OCI-M2 (cell line): ENCODE measurements around the gene CSMD2.

Source experiments
- DNase-seq: peaks from one replicate; lab custom pipeline; 2025; ENCODE audit not compliant: unreplicated experiment; lab: John Stamatoyannopoulos, UW

The CSMD2 gene

GRCh38 chr1:33623811-33624210 lies 541.2 kb downstream of the CSMD2 start:
- no peak for DNase-seq

DNA sequence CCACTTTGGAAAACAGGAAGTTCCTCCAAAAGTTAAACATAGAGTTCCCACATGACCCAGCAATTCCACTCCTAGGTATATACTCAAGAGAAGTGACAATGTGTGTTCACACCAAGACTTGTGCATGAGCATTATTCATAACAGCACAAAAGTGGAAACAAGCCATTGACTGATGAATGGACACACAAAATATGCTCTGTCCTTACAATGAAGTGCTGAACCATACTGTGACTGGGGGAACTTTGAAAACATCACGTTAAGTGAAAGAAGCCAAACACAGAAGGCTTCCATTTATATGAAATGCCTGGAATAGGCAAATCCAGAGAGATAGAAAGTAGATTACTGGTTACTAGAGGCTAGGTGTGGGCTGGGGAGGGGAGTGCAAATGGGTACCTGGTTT lies 542.3 kb downstream of the CSMD2 start:
- DNase-seq, result no peak

GRCh38 chr1:33618636-33619035 lies 546.4 kb downstream of the CSMD2 start:
- no peak for DNase-seq

GRCh38 chr1:33617451-33617850 lies 547.6 kb downstream of the CSMD2 start:
- DNase-seq, result no peak

DNA sequence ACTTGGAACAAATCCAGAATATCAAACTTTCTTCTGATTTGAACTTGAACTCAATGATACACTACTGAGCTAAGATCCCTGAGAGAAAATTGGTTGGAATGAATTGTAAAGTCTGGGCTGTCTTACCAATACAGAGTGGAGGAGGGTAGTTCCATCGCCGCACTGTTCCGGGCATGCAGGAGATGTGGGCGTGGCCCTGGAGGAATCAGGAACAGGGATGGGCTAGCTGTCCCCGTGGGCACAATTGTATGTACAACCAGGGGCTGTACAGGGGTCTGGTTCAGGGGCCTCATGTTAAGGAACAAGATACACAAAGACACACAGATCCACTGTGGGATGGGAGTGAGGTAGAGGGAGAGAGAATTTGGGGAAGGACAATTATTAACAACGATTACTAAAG lies 548.2 kb downstream of the CSMD2 start:
- no peak for DNase-seq

- no peak for DNase-seq
Measured at GRCh38 chr1:33615546-33615945, 549.5 kb downstream of the CSMD2 start.

GRCh38 chr1:33610864-33611455 lies 554.1 kb downstream of the CSMD2 start:
- no peak for DNase-seq

- no peak for DNase-seq
Measured at GRCh38 chr1:33610391-33610790, 554.6 kb downstream of the CSMD2 start.

GRCh38 chr1:33609739-33610138 lies 555.3 kb downstream of the CSMD2 start:
- no peak for DNase-seq

DNA sequence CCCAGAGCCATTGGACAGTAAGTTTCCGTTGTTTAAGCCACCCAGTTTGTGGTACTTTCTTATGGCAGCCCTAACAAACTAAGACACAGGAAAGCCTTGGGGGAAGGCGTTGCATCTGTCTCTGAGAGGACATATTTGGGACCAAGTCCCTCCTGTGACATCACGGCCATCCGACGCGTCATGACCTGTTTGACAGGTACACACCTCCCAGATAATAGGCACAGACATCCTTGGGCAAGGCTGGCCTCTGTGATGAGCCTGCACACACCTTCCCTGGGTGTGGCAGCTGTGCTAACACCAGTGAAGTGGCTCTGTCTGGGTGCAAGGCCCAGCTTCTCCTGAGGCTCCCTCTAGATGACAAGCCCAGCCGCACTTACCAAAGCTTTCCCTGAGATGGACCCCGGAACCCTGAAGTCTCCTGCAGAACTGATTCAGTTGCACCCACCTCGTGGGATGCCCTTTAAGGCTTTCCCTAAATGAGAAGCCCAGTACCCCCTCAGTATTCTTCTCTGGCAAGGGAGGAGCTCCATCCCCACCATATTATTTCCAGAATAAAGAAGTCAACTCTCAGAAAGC lies 556.1 kb downstream of the CSMD2 start:
- DNase-seq, result no peak

GRCh38 chr1:33607444-33608005 lies 557.5 kb downstream of the CSMD2 start:
- DNase-seq, result no peak

GRCh38 chr1:33606272-33606671 lies 558.8 kb downstream of the CSMD2 start:
- DNase-seq, result no peak

- no peak for DNase-seq
Measured at GRCh38 chr1:33602271-33602670, 562.8 kb downstream of the CSMD2 start.

DNA sequence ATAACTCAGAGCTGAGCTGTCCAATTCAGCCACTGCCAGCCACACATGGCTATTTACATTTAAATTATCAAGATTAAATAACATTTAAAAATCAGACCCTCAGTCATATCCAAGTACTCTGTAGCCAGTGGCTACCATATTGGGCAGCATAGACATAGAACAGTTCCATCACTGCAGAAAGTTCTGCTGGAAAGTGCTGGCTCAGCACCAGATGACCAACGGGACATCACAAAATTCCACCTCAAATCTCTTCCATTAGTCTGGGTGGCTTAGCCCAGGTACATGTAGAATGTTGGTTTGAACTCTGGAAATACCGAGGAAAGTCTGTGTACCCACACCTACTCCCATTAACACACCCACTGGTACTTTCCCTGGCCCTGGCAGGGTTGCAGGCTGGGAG lies 563.3 kb downstream of the CSMD2 start:
- no peak for DNase-seq

DNA sequence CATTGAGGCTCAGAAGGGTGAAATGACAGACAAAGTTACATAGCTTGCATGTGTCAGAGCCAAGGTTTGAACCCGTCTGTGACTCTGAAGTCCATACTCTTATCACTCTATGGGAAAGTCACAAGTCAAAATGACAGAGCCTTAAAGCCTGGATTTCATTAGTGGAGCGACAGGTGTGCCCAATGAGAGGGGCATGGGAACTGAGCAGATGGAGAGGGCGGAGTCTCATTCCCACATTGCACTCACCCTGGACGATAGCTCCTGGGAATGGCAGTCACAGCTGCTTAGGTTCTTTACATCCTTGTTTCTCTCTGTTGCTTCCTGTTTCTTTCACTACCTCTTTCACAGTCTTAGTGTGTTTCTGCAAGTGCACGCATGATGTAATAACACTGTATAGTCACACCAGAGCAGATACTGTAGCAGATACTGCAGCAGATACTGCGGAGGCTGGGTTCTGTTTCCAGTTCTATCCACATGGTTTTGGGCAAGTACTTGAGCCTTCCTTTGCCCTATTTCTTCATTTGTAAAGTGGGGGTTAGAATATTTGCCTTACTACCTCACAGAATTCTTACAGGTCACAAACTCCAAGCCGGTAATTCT lies 565.4 kb downstream of the CSMD2 start:
- no peak for DNase-seq

DNA sequence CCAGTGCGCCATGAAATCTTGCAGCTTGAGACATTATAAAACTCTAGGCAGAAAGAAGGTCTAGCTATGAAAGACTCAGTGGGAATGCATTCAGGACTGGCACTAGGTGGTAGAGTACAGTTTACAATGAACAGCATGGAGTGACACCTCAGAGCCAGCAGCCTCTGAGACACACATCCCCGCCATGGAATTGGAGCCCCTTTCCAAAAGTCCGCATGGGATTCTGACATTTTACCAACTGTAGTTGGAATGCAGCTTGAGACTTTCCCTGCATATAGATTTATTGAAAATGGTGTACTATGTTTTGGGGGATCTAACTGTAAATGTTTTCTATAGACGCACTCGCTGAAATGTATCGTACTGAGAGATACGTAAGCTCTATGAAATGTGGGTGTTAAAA lies 576.3 kb downstream of the CSMD2 start:
- no peak for DNase-seq

DNA sequence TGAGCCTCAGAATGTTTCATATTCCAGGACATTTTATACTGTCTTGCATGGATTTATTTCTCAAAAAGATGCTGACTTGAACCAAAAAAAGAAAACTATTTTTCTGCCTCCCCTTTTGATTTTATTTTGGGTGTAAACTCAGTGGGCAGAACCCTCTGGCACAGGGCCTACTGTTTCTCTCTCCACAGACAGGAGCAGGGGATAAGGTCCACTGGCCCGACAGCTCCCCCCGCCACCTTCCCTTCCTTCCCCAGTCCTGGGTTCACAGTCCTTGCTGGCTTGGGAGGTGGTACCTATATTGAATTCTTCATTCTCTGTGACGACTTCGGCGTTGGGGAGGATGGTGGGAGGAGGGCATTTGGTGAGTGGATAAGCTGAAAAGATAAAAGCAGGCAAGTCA lies 578.2 kb downstream of the CSMD2 start:
- no peak for DNase-seq

DNA sequence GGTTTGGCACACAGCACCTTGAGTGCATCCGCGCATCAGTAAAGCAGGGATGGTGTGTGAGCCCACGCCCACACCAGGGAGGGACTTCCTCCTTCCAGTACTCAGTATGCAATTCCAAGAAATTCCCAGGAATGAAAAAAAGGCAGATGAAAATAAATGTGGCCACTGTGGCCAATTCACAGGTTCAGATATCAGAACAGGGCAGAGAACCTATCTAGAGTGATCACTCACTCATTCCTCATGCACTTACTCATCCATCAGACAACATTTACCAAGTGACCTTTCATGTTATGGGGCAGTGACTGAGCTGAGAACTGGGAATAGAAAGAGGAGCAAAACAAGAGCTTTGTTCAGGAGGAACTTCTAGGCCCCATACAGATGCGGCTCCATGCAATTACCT lies 578.9 kb downstream of the CSMD2 start:
- DNase-seq, result no peak

DNA sequence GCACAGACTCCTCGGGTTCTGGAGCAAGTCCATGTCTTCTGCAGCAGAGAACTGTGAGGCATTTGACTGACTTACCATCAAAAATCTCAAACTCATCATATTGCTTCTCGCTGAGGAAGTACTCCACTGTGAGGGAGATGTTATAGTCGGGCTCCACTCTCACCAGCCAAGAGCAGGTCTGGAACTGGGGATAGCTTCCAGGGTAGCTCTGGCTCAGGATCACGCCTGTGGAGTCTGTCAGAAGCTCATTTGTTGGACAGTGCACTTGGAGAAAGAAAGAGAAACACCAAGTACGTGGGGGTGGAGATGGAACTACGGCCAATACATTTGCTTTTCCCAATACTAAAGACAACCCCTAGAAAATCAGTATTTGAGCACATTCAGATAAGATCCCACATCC lies 581.5 kb downstream of the CSMD2 start:
- DNase-seq, result no peak

- no peak for DNase-seq
Measured at GRCh38 chr1:33578557-33579448, 586.2 kb downstream of the CSMD2 start.

DNA sequence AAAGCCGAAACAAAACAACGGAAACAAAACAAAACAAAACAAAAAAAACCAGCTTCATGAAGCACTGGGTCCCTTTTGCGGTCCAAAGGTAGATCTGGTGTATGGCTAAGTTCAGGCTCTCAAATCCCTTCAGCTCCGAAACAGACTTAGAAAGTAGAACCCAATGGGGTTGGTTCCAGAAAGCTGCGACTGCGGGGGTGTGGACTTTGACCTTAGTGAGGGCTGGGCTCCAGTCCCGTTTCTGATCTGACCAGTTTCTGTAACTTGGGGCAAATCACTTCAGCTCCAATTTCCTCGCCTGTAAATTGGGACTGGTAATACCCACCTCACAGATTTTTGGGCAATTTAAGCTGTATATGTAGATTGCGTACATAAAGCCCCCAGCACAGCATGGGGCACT lies 587.4 kb downstream of the CSMD2 start:
- DNase-seq, result no peak
